Activated naive CD4-positive, alpha-beta T cell treated with anti-CD3 and anti-CD28 coated beads, Interleukin-2, amount 50 U/mL, for 16 hours (primary cell): ENCODE data around the gene TFEB.

Source experiments
- DNase-seq: peaks from one replicate; pipeline ENCODE4 v3.0.0-alpha.2; 2020

TFEB gene

DNA sequence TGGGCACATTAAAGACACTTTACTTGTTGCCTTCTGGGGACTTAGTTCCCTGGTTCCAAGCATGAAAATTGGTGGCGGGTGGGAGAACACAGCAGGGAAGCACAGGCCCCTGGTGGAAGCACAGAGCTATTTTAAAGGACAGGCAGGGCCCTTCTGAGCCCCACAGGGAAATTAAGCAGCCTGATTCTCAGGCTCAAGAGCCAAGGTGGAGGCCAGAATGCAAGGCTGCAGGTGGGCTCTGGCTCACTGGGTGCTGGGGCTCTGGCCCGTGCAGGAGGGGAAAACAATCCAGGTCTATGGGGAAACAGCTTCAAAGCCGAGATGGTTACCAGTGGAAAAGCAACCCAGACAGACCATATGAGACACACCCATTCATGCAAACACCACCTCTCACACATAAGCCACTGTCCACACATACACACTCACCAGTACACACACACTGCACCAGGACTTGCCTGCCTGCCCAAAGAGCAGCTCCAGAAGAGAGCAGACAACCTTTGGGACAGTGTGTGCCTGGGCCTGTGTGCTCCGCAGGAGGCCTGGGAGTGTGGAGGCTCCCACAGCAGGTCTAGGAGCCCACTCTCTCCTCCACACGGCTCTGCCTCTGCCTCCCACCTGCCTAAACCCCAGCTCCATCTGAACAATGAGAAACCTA lies 30.6 kb downstream of the TFEB start:
- DNase-seq: no peak

DNA sequence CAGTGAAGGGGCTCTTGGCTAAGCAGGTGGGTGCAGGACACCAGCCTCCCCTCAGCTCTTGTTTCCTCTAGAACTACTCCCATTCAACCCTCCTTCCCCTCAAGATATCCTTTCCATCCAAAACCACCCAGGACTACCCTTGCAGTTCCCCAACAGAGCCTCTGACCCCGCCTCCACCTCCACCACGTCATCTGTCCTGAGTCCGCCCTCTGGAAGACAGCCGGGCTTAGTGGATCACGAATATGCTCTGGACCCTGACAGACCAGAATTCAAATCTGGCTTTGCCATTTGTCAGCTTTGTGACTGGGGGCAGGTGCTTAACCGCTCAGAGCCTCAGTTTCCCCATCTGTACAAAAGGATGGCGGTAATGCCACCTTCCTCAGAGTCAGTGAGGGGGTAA lies 31.4 kb downstream of the TFEB start:
- DNase-seq: no peak

DNA sequence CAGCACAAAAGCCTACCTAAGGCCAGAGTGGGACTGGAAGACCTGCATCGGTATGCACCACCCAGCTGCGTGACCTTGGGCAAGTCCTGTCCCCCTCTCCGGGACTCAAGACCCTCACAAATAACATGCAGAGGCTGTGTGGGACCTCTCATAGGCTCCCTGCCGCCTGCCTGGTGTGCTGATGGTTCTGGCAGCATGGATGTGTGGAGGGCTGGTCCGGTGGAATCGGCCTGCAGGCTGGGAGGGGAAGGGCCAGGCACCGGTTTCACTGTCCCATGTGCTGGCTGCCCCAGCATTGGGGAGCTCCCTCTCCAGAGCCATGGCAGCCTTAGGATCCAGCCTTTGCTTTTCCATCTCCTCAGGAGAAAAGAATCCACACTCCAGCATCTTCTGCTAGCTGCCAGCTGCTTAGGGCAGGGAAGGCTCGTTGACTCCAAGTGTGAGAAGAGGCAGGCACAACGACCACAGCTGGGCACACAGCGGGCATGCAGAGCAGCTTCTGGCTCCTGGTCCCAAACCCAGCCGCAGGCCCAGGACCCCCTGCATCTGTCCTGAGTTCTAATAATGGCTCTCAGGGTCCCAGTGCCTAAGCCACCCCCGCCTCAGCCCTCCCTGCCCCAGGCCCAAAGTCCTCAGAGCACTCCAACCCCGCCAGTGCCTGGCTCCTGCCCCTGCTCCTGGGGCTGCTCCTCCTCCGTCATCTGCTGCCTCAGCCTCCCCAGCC lies 32.5 kb downstream of the TFEB start:
- no peak for DNase-seq

DNA sequence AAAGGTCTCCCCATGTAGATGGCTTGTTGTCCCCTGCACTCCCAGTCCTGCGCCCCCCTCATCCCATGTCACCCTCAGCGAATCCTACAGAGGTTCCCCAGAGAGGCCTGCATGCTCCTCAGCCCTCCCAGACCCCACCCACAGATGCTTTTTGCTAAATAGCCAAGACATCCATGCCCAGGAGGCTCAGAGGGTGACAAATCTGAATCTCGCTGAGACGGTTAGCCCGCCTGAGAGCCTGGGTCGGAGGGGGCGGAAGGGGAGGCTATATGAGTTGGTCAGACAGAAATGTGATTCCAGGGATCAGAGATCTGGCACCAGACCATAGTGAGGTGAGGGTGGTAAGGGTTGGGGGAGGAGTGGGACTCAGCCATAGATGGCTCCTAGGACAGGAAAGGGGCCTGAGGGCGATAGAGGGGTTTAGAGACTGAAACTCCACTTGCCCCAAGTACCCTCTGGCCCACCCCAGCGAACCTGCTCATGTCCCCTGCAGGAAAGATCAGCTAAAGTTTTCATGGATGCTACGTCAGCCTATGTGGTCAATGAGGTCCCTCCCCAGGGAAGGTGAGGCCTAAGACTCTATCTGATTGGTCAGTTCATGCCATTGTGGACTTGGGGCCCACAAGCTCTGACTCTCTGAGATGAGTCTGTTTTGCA lies 33.2 kb downstream of the TFEB start:
- DNase-seq: no peak

DNA sequence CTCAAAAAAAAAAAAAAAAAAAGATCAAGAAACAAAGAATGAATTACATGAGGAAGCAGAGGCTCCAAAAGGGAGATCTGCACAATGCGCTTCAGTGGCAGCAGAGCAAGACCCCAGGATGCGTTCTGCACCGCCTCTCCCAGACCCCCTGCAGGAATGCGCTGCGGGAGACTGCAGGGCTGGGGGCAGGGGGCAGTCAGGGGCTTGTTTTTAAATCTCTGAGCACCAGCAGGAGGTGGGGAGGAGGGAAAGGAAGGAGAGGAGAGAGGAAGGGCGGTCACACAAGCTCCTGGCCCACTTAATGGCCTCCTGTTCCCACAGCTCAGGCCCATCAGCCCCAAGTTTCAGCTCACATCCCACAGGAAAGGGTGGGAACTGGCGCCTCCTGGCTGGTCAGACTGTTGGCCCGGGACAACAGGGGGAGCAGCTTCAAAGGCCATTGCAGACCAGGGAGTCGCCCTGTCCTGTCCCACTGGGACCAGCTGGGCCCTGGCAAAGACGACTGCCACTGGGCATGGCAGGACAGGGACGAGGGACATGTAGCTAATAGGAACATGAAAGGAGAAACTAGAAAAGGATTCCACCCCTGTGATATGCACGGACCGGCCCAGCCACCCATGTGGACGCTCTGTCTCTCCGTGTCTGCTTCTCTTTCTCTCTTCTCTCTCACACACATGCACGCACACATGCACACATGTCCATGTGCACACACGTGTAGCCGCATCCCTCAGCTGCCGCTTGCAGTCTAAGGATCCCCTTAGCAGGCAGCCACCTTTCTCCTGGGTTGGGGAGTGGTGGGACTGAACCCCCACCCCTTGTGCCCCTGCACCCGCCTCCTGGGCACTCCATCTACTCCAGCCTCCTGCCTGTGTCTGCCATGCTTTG lies 34.7 kb downstream of the TFEB start:
- no peak for DNase-seq

DNA sequence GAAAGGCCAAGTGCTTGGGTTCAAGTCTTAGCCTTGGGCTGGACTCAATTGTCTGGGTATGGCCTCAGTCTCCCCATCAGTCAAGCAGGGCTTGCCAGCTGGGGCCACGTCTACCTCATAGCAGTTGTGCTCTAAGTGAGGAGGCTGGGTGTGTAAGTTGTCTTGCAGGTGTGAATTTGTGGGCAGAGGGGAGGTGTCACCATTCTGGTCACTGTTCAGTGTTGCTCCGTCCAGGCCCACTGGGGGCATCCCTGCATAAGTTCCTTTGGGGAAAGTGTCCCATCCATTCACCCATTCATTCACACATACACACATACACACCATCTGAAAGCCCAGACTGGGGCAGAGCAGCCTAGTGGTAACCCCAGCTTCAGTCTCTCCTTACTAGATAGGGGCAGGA lies 36.3 kb downstream of the TFEB start:
- DNase-seq: no peak

DNA sequence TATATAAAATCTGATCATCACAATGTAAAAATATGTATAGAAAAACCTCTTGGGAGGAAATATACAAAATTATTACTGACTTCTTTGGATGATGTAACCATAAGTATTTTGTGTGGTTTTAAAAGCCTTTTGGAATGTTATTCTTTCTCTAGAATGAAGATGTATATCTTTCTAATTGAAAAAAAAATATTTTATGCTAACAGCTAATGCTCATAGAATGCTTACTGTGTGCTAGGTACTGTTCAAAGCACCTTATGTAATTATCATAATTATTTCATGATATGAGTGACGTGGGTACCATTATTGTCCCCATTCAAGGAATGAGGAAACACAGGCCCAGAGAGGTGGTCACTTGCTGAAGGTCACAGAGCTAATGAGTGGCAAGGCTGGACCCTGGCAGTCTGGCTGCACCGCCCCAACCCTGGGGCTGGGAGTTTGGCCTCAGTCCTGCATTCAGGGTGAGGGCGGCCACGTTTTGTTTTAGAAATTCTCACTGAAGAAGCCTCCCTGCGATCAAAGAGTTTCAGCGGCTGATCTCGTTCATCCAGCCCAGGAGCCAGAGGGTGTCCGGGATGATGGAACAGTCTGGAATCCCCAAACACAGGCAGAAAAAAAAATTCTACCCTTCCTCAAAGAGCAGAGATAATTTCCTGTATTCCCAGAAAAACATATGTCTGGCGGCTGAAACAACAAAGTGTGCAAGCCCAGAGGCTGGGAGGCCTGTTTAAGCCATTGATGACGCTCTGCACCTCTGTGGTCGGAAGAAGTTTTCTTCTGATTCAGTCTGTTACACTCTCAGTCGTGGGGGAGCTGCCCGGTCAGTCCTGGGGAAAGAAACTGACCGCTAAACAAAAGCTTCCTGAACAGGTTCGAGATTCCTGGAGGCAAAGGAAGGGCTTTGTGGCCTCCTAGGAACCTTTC lies 37.3 kb downstream of the TFEB start:
- DNase-seq: no peak

DNA sequence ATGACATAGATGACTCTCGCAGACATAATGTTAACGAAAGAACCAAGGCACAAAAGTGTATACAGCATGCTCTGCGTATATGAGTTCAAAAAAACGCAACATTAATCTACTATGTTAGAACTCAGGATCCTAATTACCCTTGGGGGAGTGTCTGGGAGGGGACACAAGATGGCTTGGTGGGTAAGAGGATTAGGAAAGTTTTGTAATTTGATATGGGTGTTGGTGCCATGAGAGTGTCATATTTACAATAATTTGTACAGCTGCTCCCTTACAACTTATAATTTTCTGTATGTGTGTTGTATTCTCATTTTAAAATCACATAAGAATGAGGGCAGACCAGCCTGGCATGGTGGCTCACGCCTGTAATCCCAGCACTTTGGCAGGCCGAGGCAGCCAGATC lies 38.6 kb downstream of the TFEB start:
- DNase-seq: no peak

DNA sequence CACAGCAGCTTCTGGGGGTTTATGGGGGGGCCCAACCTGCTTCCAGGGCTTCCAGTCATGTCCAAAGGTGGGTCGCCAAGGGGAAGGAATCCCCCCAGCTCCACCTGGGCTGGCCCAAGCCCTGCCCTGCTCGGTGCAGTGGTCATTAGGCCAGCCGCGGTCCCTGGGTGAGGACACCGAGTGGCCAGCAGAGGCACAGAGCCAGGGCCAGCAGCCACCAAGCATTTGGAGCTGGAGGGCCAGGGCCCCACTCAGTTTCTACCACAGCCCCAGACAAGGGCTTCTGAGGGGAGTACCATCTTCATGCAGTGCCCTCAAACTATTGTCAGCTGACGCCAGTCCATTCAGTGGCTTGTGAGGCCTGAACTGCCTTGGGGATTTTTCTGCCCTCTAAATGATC lies 39.6 kb downstream of the TFEB start:
- DNase-seq: no peak

DNA sequence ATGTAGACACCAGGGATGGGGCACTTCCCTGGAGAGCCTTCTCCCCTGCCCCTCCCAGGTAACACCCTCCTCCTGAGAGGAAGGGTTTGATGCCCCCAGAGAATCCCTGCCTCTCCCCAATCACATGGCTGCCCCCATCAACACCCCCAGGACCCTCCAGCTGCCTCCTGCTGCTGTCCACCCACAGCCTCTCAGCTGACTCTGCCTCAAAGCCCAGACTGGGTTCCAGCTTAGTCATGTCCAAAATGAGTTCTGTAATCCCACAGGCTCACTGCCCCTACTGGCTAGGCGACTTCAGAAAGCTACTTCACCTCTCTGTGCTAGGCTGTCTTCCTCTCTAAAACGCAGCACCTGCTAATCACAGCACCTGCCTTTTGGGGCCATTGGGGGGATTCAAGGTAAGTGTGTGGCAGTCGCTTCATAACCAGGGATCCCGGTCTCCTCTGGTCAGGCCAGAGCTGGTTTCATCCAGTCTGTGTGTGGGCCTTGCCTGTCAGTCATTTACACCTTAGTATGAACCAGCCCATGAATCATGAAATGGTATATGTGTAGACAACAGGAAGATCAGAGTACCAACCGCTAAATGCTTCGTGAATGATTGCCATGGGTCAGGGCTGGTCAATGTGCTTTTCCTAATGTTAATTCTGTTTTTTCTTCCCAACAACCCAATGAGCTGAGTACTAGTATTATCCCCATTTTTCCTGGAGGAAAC lies 40.4 kb downstream of the TFEB start:
- DNase-seq: no peak

DNA sequence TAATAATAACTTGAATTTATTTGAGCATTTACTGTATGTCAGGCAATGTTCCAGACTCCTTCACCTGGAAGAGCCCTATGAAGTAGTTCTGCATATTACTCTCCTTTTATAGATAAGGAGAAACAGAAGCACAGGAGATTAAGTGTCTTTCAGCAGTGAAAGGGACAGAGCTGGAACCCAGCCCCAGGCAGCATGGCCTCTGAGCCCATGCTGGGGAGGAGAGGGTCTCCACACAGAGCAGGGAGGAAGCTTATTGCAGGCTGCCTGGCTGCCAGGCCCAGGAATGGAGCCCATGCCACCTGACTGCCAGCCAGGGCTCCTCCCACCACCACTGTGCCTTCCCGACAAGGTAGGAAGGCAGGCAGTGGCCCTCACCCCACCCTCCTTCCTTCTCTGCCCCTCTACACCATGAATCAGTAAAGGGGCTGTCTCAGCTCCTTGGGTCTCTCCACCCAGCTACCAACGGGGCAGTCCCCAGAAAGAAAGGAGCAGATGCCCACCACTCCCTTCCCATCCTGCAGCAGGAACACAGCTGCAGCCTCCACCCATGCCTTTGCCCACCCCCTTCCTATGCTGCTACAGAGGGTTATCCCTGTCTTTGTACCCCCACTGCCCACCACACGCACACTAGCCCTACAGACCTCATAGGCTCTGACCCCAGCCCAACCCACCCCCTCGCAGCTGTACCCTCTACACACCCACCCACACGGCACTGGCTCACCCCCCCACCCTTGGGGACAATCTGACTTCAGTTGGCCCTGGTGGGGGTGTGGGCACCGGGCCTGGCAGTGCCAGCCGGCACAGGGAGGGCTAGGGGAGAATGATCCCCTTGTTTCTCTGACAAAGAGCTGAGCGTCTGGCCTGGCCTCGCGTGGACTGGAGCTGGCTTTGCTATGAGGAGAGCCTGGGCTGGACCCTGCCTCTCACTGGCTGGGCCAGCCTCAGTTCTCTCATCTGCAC lies 41.8 kb downstream of the TFEB start:
- no peak for DNase-seq

DNA sequence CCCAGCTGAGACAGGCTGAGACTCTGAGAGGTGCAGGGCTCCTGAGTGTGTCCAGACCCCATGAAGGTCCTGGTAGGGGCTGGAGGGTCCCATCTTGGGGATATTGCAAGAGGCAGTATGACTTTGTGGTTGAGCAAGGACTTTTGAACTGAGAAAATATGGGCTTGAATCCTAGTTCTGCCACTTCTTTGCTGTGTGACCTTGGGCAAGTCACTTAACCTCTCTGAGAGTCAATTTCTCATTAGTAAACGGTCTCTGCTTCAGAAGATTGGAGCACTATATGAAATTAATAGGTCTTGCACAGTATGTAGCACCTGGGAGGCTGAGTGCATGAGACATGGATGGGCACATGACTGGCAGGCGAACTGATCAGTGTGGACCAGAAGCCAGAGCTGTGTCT lies 42.7 kb downstream of the TFEB start:
- DNase-seq: no peak

DNA sequence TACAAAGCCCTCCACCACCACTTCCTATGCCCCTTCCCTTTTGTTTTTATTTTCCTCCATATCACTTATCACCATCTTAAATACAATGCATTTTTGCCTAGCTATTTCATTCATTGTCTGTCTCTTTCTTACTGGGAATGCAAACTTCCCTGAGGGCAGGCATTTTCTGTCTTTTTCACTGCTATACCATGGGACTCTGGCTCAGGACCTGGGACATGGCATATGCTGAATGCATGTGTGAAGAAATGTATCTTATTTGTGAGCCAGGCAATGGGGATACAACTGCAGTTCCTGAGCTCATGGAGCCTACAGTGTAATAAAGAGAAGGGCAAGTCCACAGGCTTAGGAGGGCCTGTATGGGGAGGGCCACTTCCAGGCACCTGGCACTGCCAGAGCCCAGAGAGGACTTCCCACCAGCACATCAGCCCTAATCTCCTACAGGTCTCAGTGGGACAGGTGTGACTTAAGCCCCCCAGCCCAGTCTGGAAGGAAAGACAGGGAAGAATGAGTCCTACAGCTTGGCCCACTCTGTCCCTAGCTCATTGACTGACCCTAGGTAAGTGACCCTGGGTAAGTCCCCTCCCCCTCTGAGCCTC lies 43.2 kb downstream of the TFEB start:
- DNase-seq: no peak

DNA sequence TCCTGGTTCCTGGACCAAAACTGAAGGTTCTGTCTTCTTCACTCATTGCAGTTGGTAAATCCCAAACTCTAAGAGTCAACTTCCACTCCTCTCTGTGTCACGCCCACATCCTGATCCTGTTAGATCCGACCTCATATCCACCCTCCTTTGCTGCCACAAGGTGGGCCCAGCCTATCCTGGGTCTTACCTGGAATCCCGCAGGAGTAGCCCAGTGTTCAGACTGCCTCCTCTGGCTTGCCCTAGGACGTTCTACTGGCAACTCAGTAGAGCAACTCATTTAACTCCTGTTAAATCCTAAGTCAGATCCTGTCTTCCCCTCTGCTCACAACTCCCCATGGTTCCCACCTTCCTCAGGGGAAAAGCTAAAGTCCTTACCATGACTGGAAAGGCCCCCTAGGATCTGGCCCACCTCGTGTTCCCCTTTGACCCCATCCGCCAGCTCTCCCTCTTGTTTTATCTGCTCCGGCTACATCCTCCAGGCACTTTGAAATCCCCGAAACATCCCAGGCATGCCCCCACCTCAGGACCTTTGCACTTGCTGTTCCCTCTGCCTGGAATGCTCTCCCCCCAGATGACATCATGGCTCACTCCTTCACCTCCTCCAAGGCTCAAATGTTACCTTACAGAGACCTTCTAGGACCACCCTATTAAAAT lies 43.9 kb downstream of the TFEB start:
- no peak for DNase-seq

DNA sequence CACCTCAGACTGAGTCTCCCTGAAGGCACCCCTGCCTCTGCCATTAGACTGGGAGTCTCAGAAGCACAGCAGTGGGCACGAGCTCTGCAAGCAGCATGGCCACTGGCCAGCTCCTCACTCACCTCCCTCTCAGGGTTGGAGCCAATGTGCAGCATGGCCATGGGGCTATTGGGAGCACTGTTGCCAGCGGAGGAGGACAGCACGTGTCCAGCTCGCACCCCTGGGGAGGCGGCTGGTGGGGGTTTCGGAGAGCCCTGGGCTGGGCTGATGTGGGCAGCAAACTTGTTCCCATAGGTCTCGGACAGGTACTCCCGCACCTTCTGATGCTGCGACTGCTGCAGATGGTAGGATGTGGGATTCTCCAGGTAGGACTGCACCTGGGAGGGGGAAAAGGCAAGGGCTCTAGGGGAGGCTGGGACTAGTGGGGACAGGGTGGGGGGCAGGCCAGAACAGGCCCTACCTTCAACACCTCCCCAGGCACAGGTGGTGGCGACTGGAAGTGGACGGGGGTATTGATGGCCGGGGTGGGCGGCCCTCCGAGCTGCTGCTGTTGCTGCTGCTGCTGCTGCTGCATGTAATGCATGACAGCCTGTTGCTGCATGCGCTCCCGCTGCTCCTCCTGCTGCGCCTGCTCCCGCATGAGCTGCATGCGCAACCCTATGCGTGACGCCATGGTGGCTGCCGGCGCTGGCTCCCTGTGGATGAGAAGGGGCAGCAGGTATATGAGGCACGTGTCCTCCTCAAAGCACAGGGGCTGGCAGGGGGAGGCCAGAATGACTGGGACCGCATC lies 44.7 kb downstream of the TFEB start:
- DNase-seq: no peak

DNA sequence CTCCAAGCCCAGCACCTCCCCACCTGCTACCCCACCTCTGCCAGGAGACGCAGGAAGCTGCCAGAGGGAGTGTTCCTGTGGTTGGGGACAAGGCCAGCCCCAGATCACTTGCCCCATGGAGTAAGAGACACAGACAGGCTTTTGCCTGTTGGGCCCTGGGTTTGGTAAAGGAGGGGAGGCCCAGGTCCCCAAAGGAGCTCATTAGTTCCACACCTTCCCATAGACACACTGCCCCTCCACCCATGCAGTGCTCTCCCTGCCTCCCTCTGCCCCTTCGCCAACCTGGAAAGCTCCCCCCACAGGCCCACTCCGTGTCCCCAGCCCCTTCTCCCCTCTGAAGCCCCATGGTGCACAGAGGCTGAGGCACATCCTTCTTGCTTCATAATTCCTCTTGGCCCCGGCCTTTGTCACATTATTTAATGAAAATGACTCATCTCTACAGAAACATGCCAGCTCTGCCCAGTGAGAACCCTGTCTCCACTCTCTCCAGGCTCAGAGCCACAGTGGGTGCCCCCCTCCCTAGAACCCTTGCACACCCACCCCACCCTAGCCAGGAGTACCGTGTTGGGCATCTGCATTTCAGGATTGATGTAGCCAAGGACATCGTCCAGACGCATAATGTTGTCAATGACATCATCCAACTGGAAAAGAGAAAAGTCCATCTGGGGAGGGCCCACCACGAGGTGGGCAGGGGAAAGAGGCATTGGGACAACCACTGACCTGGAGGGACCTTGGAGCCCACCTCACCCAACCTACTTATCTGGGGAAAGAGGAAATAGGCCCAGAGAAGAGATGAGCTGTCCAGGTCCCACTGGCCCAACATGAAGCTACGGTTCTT lies 46.0 kb downstream of the TFEB start:
- no peak for DNase-seq

DNA sequence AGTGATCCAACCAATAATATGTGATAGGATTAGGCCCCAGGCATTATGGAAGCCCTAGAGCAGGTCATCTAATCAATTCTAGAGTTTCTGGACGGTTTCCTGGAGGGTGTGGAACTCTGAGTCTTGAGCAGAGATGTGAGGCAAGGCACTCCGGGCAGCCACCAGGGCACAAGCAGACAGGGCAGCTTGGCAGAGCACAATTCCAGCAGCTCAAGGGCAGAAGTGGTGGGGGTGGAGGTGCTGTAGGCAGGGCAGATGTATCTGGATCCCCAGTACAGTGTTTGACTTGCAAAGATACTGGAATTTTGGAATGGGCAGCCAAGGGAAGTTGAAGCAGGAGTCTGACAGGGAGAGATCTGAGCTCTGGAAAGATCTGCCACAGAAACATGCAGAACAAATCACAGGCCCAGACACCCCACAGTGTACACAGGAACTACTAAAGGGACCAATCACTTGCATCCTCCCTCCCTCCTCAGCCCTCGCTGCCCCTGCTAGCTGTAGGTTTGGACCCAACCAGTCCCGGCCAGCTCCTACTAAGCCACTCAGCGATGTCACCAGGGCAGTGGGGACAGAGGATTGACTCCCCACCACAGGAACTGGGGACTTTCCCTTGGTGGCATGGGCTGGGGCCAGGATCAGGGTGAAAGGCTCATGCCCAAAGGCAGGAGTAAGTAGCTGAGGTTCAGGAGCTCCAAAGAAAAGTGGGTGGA lies 47.0 kb downstream of the TFEB start:
- DNase-seq: no peak
